SJSA1 (cell line): Measurements from ENCODE around the gene BLOC1S3. TPM values are rescaled to one million over a fixed set of nuclear protein-coding genes. Genes with fewer than 3 reads are reported as not detected.
"Not testable (repeated sequence)": the region's sequence is repeated elsewhere in the genome, so short reads cannot be mapped to it uniquely, and the experiment has no call there.

Experiments used
- DNase-seq, 2 experiments: peaks; one replicate each; pipeline ENCODE4 v3.0.0-alpha.2; 2015 to 2020; ENCODE audit warnings: low spot score in 2 of 2, low read depth in 1 of 2
- H3K27ac ChIP-seq: fragments of 250-450 bp; sonication (Bioruptor Pico); 2 replicates; pipeline ENCODE4 v1.5.1; 2020; ENCODE audit warnings: mild to moderate bottlenecking, moderate library complexity
- H3K27me3 ChIP-seq: fragments of 250-450 bp; sonication (Bioruptor Pico); replicated peaks from 2 replicates; pipeline ENCODE4 v1.5.1; 2020; ENCODE audit warnings: mild to moderate bottlenecking, moderate library complexity
- H3K36me3 ChIP-seq: fragments of 250-450 bp; sonication (Bioruptor Pico); 2 replicates; pipeline ENCODE4 v1.5.1; 2020; ENCODE audit warnings: mild to moderate bottlenecking
- H3K4me1 ChIP-seq: fragments of 250-450 bp; sonication (Bioruptor Pico); replicated peaks from 2 replicates; pipeline ENCODE4 v1.6.1; 2021; ENCODE audit warnings: mild to moderate bottlenecking
- H3K4me3 ChIP-seq: fragments of 250-450 bp; sonication (Bioruptor Pico); 2 replicates; pipeline ENCODE4 v1.5.1; 2020; ENCODE audit warnings: mild to moderate bottlenecking
- H3K9me3 ChIP-seq: fragments of 250-450 bp; sonication (Bioruptor Pico); replicated peaks from 2 replicates; pipeline ENCODE4 v1.5.1; 2020; ENCODE audit warnings: mild to moderate bottlenecking
- total RNA-seq: library from RNA; depleted of rRNA; stranded (reverse); fragments of >200 nt; shearing (Covaris generic); gene quantifications from 2 replicates; pipeline ENCODE4 v1.2.3, GENCODE V29; 2014; rRNA removed

The BLOC1S3 gene
- total RNA-seq, 1 experiment from 2014 or later: 2.9 TPM

DNA sequence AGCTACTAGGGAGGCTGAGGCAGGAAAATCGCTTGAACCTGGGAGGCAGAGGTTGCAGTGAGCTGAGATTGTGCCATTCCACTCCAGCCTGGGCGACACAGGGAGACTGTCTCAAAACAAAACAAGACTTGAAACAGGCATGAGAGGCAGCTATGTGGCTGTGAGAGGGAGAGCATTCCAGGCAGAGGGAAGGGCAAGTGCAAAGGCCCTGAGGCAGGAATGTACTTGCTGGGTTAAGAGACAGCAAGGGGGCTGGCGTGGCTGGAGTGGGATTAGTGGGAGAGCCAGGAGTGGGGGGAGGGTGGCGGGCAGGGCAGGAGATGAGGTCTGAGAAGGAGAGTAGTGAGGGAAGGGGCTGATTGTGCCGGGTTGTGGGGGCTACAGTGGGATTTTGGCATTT lies 45.3 kb downstream of the BLOC1S3 start:
- DNase-seq: no peak
- no peaks in the 10 kb centered on the region for H3K9me3 ChIP-seq
- peaks cover 16% of the 10 kb centered on the region for H3K27me3 ChIP-seq
- no peak overlapping the region for H3K4me3 ChIP-seq
- no peak overlapping the region for H3K27ac ChIP-seq
- H3K36me3 ChIP-seq: no peaks in the 10 kb centered on the region
- no peaks in the 10 kb centered on the region for H3K4me1 ChIP-seq

DNA sequence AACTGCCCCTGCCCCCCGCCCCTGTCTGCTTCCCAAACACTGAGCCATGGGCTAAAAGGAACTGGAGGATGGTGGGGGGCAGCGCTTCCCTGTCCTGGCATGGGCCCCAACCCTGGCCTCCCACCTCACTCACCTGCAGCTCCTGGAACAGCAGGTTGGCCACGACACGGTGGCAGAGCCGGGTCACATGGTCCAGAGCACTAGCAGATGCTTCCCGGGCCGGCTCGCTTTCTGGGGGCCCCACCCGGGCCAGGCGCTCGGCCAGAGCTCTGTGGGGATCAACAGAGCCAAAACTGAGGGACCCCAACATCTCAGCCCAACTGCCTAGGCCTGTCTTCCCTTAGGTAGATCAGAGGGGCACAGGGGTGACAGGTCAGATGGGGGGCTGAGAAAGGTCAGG lies 46.1 kb downstream of the BLOC1S3 start:
- no peak for DNase-seq

DNA sequence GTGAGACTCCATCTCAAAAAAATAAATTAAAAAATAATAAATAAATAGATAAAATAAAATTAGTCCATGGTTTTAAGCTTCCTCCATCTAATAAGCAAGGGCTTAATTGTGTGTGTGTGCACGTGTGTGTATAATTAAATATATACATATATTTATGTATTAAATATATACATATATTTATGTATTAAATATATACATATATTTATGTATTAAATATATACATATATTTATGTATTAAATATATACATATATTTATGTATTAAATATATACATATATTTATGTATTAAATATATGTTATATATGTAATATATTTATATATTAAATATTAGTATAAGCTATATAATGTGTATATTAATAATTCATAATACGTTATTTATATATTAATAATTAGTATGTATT lies 50.5 kb downstream of the BLOC1S3 start:
- not testable (repeated sequence) for DNase-seq, H3K36me3 ChIP-seq, H3K4me1 ChIP-seq, H3K4me3 ChIP-seq, H3K27ac ChIP-seq, H3K9me3 ChIP-seq
- H3K27me3 ChIP-seq: peaks cover 16% of the 10 kb centered on the region

More for the DNA sequence above, 46.1 kb downstream of the BLOC1S3 start:
- H3K9me3 ChIP-seq: no peaks in the 10 kb centered on the region
- H3K36me3 ChIP-seq: no peaks in the 10 kb centered on the region
- no peak overlapping the region for H3K4me3 ChIP-seq
- peaks cover 11% of the 10 kb centered on the region for H3K27me3 ChIP-seq
- no peak overlapping the region for H3K27ac ChIP-seq
- H3K4me1 ChIP-seq: no peaks in the 10 kb centered on the region

Other genes with a start within 250 kb of the BLOC1S3 start
- gene APOC4, start 236.5 kb upstream of the BLOC1S3 start, total RNA-seq: not detected in 2 replicates
- gene APOC2, start 232.7 kb upstream of the BLOC1S3 start, total RNA-seq: not detected in 2 replicates
- gene CLPTM1, start 223.4 kb upstream of the BLOC1S3 start, total RNA-seq: 29.1 and 44.9 TPM in 2 replicates
- 5.8 and 12.6 TPM in 2 replicates for gene RELB, start 177.3 kb upstream of the BLOC1S3 start, total RNA-seq
- gene CLASRP, start 139.7 kb upstream of the BLOC1S3 start, total RNA-seq: 14.4 and 51.8 TPM in 2 replicates
- not detected in 2 replicates for gene ZNF296, start 102.3 kb upstream of the BLOC1S3 start, total RNA-seq
- 42.0 and 46.9 TPM in 2 replicates for gene GEMIN7, start 99.5 kb upstream of the BLOC1S3 start, total RNA-seq
- gene PPP1R37, start 85.6 kb upstream of the BLOC1S3 start, total RNA-seq: 34.6 and 38.4 TPM in 2 replicates
- not detected in 2 replicates for gene NKPD1, start 17.8 kb upstream of the BLOC1S3 start, total RNA-seq
- gene TRAPPC6A, start 547 bp upstream of the BLOC1S3 start, total RNA-seq: 13.3 and 19.9 TPM in 2 replicates
- 0.05 TPM in 1 of 2 replicates, not detected in the other for gene EXOC3L2, start 66.6 kb downstream of the BLOC1S3 start, total RNA-seq
- gene MARK4, start 72.5 kb downstream of the BLOC1S3 start, total RNA-seq: 11.3 and 15.6 TPM in 2 replicates
- gene CKM, start 144.1 kb downstream of the BLOC1S3 start, total RNA-seq: not detected in 2 replicates
- gene KLC3, start 162.0 kb downstream of the BLOC1S3 start, total RNA-seq: 0.37 TPM in 1 of 2 replicates, not detected in the other
- 45.8 and 63.4 TPM in 2 replicates for gene ERCC2, start 191.8 kb downstream of the BLOC1S3 start, total RNA-seq
- gene PPP1R13L, start 226.3 kb downstream of the BLOC1S3 start, total RNA-seq: 5.1 and 5.6 TPM in 2 replicates
- gene POLR1G, start 227.9 kb downstream of the BLOC1S3 start, total RNA-seq: 10.5 and 25.5 TPM in 2 replicates
- gene ERCC1, start 245.1 kb downstream of the BLOC1S3 start, total RNA-seq: 102 and 247 TPM in 2 replicates